CD14-positive monocyte (primary cell): Measurements from ENCODE around the gene PHACTR3. TPM values are rescaled to one million over a fixed set of nuclear protein-coding genes. Genes with fewer than 3 reads are reported as not detected.

ENCODE experiments used
- DNase-seq, 3 donors: peaks; one replicate each; pipeline ENCODE4 v3.0.0-alpha.2; 2011 to 2022
- H2AFZ ChIP-seq: 2 replicates; pipeline ENCODE4 v1.6.0; 2012; ENCODE audit warnings: mild to moderate bottlenecking, low read depth, low read length, inconsistent platforms; ENCODE audit not compliant: insufficient read depth, poor library complexity, severe bottlenecking
- H3K27ac ChIP-seq, 2 donors: 1 replicate in 1 of 2; 2 replicates in 1 of 2; pipeline ENCODE4 v1.5.1; 2012 to 2013; ENCODE audit warnings: low read length in 2 of 2, control low read depth in 1 of 2, inconsistent platforms in 1 of 2, low read depth in 1 of 2, mild to moderate bottlenecking in 1 of 2
- H3K27me3 ChIP-seq, 2 donors: one replicate each; pipeline versions ENCODE4 v1.6.0 to v1.6.1; 2011 to 2013; ENCODE audit warnings: low read length in 2 of 2; ENCODE audit not compliant: control insufficient read depth in 2 of 2, insufficient read depth in 2 of 2
- H3K36me3 ChIP-seq, 2 donors: replicated peaks in 1 of 2; 1 replicate in 1 of 2; 2 replicates in 1 of 2; pipeline versions ENCODE4 v1.5.1 to v1.6.1; 2012 to 2013; ENCODE audit warnings: low read length in 2 of 2, control low read depth in 1 of 2, inconsistent platforms in 1 of 2, mild to moderate bottlenecking in 1 of 2; ENCODE audit not compliant: insufficient read depth in 2 of 2, control insufficient read depth in 1 of 2
- H3K4me1 ChIP-seq, 2 donors: 1 replicate in 1 of 2; 2 replicates in 1 of 2; pipeline versions ENCODE4 v1.5.1 to v1.6.1; 2012 to 2013; ENCODE audit warnings: low read length in 2 of 2, control low read depth in 1 of 2, inconsistent platforms in 1 of 2, mild to moderate bottlenecking in 1 of 2, moderate library complexity in 1 of 2; ENCODE audit not compliant: insufficient read depth in 2 of 2, control insufficient read depth in 1 of 2
- H3K4me2 ChIP-seq: replicated peaks from 2 replicates; pipeline ENCODE3; 2012; ENCODE audit warnings: low read length, moderate library complexity, mild to moderate bottlenecking; ENCODE audit not compliant: poor library complexity, severe bottlenecking; ENCODE audit errors: extremely low read depth
- H3K4me3 ChIP-seq, 3 experiments: fragments of 200-600 bp in 1 of 3; sonication (generic) in 1 of 3; replicated peaks in 1 of 3; 1 replicate in 2 of 3; 2 replicates in 1 of 3; pipeline ENCODE4 v1.5.1; 2011 to 2013; ENCODE audit warnings: low read length in 3 of 3, mild to moderate bottlenecking in 3 of 3, control low read depth in 2 of 3, low read depth in 2 of 3, inconsistent platforms in 1 of 3, moderate library complexity in 1 of 3
- H3K79me2 ChIP-seq: 2 replicates; pipeline ENCODE4 v1.6.0; 2012; ENCODE audit warnings: mild to moderate bottlenecking, control low read depth, inconsistent platforms, low read length, moderate library complexity; ENCODE audit not compliant: insufficient read depth
- H3K9ac ChIP-seq: 2 replicates; pipeline ENCODE4 v1.6.0; 2017; ENCODE audit warnings: low read length, mild to moderate bottlenecking; ENCODE audit not compliant: insufficient read depth, poor library complexity, severe bottlenecking
- H3K9me3 ChIP-seq, 2 donors: replicated peaks in 1 of 2; 1 replicate in 1 of 2; 2 replicates in 1 of 2; pipeline versions ENCODE4 v1.5.1 to v1.6.1; 2012 to 2013; ENCODE audit warnings: low read length in 2 of 2, control low read depth in 1 of 2; ENCODE audit not compliant: control insufficient read depth in 1 of 2, insufficient read depth in 1 of 2
- H4K20me1 ChIP-seq: 2 replicates; pipeline ENCODE4 v1.6.0; 2012; ENCODE audit warnings: mild to moderate bottlenecking, low read length, control low read depth, moderate library complexity; ENCODE audit not compliant: insufficient read depth
- H3K27ac Mint-ChIP-seq, 7 donors: one replicate each; pipeline ENCODE4 v1.8.0; 2020; ENCODE audit warnings: mild to moderate bottlenecking in 7 of 7, mixed read lengths in 7 of 7, moderate library complexity in 6 of 7, inconsistent platforms in 2 of 7
- H3K27me3 Mint-ChIP-seq, 3 donors: one replicate each; pipeline ENCODE4 v1.8.0; 2021 to 2022; ENCODE audit warnings: low read depth in 3 of 3, mild to moderate bottlenecking in 3 of 3, mixed read lengths in 3 of 3, moderate library complexity in 3 of 3, inconsistent platforms in 1 of 3
- H3K36me3 Mint-ChIP-seq, 2 donors: one replicate each; pipeline ENCODE4 v1.8.0; 2020; ENCODE audit warnings: mixed read lengths in 2 of 2, inconsistent platforms in 1 of 2, mild to moderate bottlenecking in 1 of 2
- H3K4me1 Mint-ChIP-seq: one replicate; pipeline ENCODE4 v1.8.0; 2020; ENCODE audit warnings: mild to moderate bottlenecking, mixed read lengths
- H3K4me3 Mint-ChIP-seq, 2 donors: one replicate each; pipeline ENCODE4 v1.8.0; 2020; ENCODE audit warnings: mild to moderate bottlenecking in 2 of 2, mixed read lengths in 2 of 2, moderate library complexity in 1 of 2
- H3K9me3 Mint-ChIP-seq, 7 donors: one replicate each; pipeline ENCODE4 v1.8.0; 2020 to 2022; ENCODE audit warnings: mixed read lengths in 7 of 7, mild to moderate bottlenecking in 6 of 7, moderate library complexity in 6 of 7, inconsistent platforms in 2 of 7
- CTCF ChIP-seq: fragments of 200-600 bp; IDR thresholded peaks from one replicate; pipeline ENCODE4 v1.8.0; 2022; ENCODE audit warnings: antibody characterized with exemption, mild to moderate bottlenecking
- WGBS: methylation state at CpG from one replicate; pipeline ENCODE4 v1.1.5; 2013; ENCODE audit warnings: missing lambda C conversion rate; ENCODE audit not compliant: insufficient coverage; 5-methylcytosine and 5-hydroxymethylcytosine counted together
- intact Hi-C, 2 donors: fragments of 100-400 bp; cut with micrococcal nuclease; formaldehyde crosslinking; loops; one replicate each; pipeline versions ENCODE4 v1.15.0 to v1.15.1; 2023
- polyA plus RNA-seq, 3 donors: library from polyadenylated mRNA; depleted of rRNA in 1 of 3; unstranded in 2 of 3; stranded (reverse) in 1 of 3; fragments of 300-500 nt in 2 of 3; fragments of >200 nt in 1 of 3; fragmentation: Illumina TruSeq in 2 of 3; gene quantifications; 1 replicate in 2 of 3; 2 replicates in 1 of 3; pipeline ENCODE4 v1.2.3, GENCODE V29; 2012 to 2021

Gene PHACTR3
- polyA plus RNA-seq, 3 donors: 0.11 to 0.17 TPM; not detected in 1

- Mint-ChIP-seq H3K27ac (peak overlapping the region in 1 of 7 donors; percentile 7), H3K4me1 (no peaks in the 10 kb centered on the region), H3K27me3 (peaks cover 9 to 17% (median 9%) of the 10 kb centered on the region in 3 donors), H3K9me3 (peaks cover 12 to 26% (median 17%) of the 10 kb centered on the region in 7 donors), H3K4me3 (no peak overlapping the region), H3K36me3 (peaks cover 0 to 2% of the 10 kb centered on the region in 2 donors)
- Histone ChIP-seq H3K27ac (no peak overlapping the region), H3K4me3 (no peak overlapping the region), H3K79me2 (no peaks in the 10 kb centered on the region), H3K27me3 (peaks cover 2 to 3% of the 10 kb centered on the region in 2 donors), H2AFZ (no peak overlapping the region), H3K4me2 (no peak overlapping the region), H4K20me1 (no peaks in the 10 kb centered on the region), H3K9me3 (peaks cover 14 to 15% of the 10 kb centered on the region in 2 donors), H3K9ac (no peak overlapping the region), H3K4me1 (no peaks in the 10 kb centered on the region), H3K36me3 (no peaks in the 10 kb centered on the region)
- WGBS: 81% methylated on average over 6 of the region's 9 CpGs
- intact Hi-C loops: no loop called here
- no peak for DNase-seq
- TF ChIP-seq CTCF: no peak
Observed at GRCh38 chr20:59804871-59805665, 200.7 kb downstream of the PHACTR3 start.

DNA sequence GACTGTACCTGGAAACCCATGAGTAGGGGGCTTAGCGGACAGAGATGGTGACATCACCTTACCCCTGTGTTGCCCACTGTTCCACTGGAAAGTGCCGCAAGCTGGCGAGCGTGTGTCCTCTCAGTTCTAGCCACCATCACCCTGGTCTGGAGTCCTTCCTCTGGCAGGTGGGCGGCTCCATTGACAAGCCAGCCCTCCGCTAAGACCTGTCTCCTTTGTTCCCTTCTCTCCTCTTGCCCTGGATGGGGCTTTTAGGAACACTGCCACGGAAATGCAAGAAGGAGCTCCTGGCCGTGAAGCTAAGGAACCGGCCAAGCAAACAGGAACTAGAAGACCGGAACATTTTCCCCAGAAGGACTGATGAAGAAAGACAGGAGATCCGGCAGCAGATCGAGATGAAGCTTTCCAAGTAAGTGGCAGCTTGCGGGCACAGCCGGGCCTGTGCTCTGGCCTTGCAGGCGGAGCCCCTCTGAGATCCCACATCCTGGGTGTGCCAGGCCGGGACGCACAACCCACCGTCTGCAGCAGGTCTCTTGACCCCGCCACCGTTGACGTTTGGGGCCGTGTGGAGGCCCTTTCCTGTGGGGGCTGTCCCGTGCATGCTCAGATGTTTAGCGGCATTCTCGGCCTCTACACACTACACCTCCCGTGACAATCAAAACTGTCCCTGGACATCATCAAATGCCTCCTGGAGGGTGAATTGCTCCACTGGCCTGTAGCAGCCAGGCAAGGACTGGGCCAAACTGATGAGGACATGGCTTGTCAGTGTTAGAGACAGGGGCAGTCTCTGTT, 201.6 kb downstream of the PHACTR3 start:
- Histone ChIP-seq H3K79me2 (no peaks in the 10 kb centered on the region), H3K9ac (no peak overlapping the region), H3K4me1 (no peaks in the 10 kb centered on the region), H3K4me3 (no peak overlapping the region), H3K27me3 (peaks cover 2 to 3% of the 10 kb centered on the region in 2 donors), H3K4me2 (no peak overlapping the region), H4K20me1 (no peaks in the 10 kb centered on the region), H2AFZ (no peak overlapping the region), H3K27ac (no peak overlapping the region), H3K9me3 (peaks cover 10% of the 10 kb centered on the region in 2 donors), H3K36me3 (no peaks in the 10 kb centered on the region)
- Mint-ChIP-seq H3K27ac (no peak overlapping the region), H3K9me3 (peaks cover 6 to 19% (median 9%) of the 10 kb centered on the region in 7 donors), H3K4me1 (no peaks in the 10 kb centered on the region), H3K27me3 (peaks cover 9 to 17% (median 9%) of the 10 kb centered on the region in 3 donors), H3K4me3 (no peak overlapping the region), H3K36me3 (peaks cover 0 to 2% of the 10 kb centered on the region in 2 donors)
- WGBS: 83% methylated on average over 22 of the region's 26 CpGs
- intact Hi-C loops: no loop called here
- DNase-seq: no peak
- TF ChIP-seq CTCF: no peak
